ENCODE measurements around the gene RFTN2.

- peak; percentile 81 for TF ChIP-seq CTCF (IDR thresholded peaks at IDR 0.05; ENCODE audit: low read length)
- no peak for TF ChIP-seq EZH2 (optimal IDR thresholded peaks at IDR 0.05; ENCODE audit: low read depth, low read length)
Observed at GRCh38 chr2:197707316-197708213, 32.2 kb upstream of the RFTN2 start.
